K562 (cell line): ENCODE results near the gene USP46. TPM values are rescaled to one million over a fixed set of nuclear protein-coding genes. Genes with fewer than 3 reads are reported as not detected.

ENCODE experiments used
- ATAC-seq: fragments of 200-7000 bp; cut with Tn5 transposase; 3 replicates; pipeline ENCODE4 v1.9.1; 2020; ENCODE audit warnings: moderate library complexity
- BruUV-seq: library from RNA; stranded (reverse); fragments of 400-500 nt; replicated peaks from 2 replicates; lab custom pipeline; 2021; lab: Mats Ljungman, UMichigan
- CTCF ChIA-PET: fragments of 300-600 bp; formaldehyde crosslinking; extraction: SDS; loops from one replicate; lab custom pipeline; 2021; ENCODE audit warnings: low intra/inter-chr PET ratio; lab: Yijun Ruan, JAX
- POLR2A ChIA-PET: fragments of 300-600, 350-650 bp; sonication (Branson Sonifier 250); formaldehyde crosslinking; extraction: SDS; loops from one replicate; lab custom pipeline; 2021; ENCODE audit warnings: antibody characterized with exemption, inconsistent platforms; lab: Yijun Ruan, JAX
- DNase-seq, 4 experiments: peaks; one replicate each; pipeline versions ENCODE4 v3.0.0 to v3.0.0-alpha.2; 2011 to 2018; ENCODE audit warnings: low spot score in 3 of 4, mixed read lengths in 3 of 4; ENCODE audit errors: extremely low read depth in 1 of 4
- FAIRE-seq: peaks from 2 replicates; lab custom pipeline; 2011; peaks lifted over from hg19 to GRCh38; lab: Jason Lieb, UNC
- H2AFZ ChIP-seq: 2 replicates; pipeline ENCODE4 v1.6.0; 2011; ENCODE audit warnings: low read depth, low read length, control low read depth, inconsistent platforms
- H3K27ac ChIP-seq: fragments of 200-600 bp; 3 replicates; pipeline ENCODE4 v1.8.0; 2011; ENCODE audit warnings: low read depth, mild to moderate bottlenecking, control low read depth, inconsistent platforms, low read length, moderate library complexity, mixed read lengths; ENCODE audit errors: extremely low read depth
- H3K27me3 ChIP-seq, 2 experiments: fragments of 300-600 bp in 1 of 2; 2 replicates in 1 of 2; 3 replicates in 1 of 2; pipeline versions ENCODE4 v1.6.0 to v1.8.0; 2011; ENCODE audit warnings: inconsistent platforms in 2 of 2, low read length in 2 of 2, mild to moderate bottlenecking in 1 of 2, mixed read lengths in 1 of 2, moderate library complexity in 1 of 2; ENCODE audit not compliant: control insufficient read depth in 2 of 2, insufficient read depth in 2 of 2
- H3K36me3 ChIP-seq: fragments of 300-600 bp; 3 replicates; pipeline ENCODE4 v1.8.0; 2011; ENCODE audit warnings: mild to moderate bottlenecking, low read length, inconsistent platforms; ENCODE audit not compliant: control insufficient read depth, insufficient read depth
- H3K4me1 ChIP-seq, 2 experiments: fragments of 200-600 bp in 1 of 2; replicated peaks in 1 of 2; 2 replicates in 1 of 2; 3 replicates in 1 of 2; pipeline versions ENCODE4 v1.5.1 to v1.8.0; 2011; ENCODE audit warnings: inconsistent platforms in 2 of 2, low read length in 2 of 2, mild to moderate bottlenecking in 1 of 2, mixed read lengths in 1 of 2, moderate library complexity in 1 of 2; ENCODE audit not compliant: control insufficient read depth in 2 of 2, insufficient read depth in 2 of 2
- H3K4me2 ChIP-seq: 2 replicates; pipeline ENCODE4 v1.6.1; 2011; ENCODE audit warnings: low read length, control low read depth, inconsistent platforms, mixed read lengths; ENCODE audit not compliant: insufficient read depth
- H3K4me3 ChIP-seq: fragments of 200-600 bp; sonication (generic), shearing (Covaris generic); 2 replicates; pipeline ENCODE4 v1.5.1; 2016; ENCODE audit warnings: control low read depth, inconsistent platforms
- H3K79me2 ChIP-seq: fragments of 200-600 bp; 3 replicates; pipeline ENCODE4 v1.8.0; 2011; ENCODE audit warnings: low read length, inconsistent platforms; ENCODE audit not compliant: control insufficient read depth, insufficient read depth
- H3K9ac ChIP-seq, 2 experiments: 2 replicates each; pipeline versions ENCODE4 v1.6.0 to v1.6.1; 2011; ENCODE audit warnings: low read depth in 2 of 2, low read length in 2 of 2, control low read depth in 1 of 2, inconsistent platforms in 1 of 2, mild to moderate bottlenecking in 1 of 2, mixed read lengths in 1 of 2; ENCODE audit not compliant: insufficient read depth in 1 of 2
- H3K9me1 ChIP-seq: one replicate; pipeline ENCODE4 v1.6.0; 2011; ENCODE audit warnings: inconsistent platforms, mild to moderate bottlenecking, low read length, moderate library complexity; ENCODE audit not compliant: control insufficient read depth, insufficient read depth
- H3K9me3 ChIP-seq: replicated peaks from 2 replicates; pipeline ENCODE4 v1.5.1; 2011; ENCODE audit warnings: low read depth, low read length, inconsistent platforms; ENCODE audit not compliant: control insufficient read depth, insufficient read depth
- H4K20me1 ChIP-seq: replicated peaks from 2 replicates; pipeline ENCODE4 v1.6.1; 2011; ENCODE audit warnings: low read length, inconsistent platforms, mixed read lengths; ENCODE audit not compliant: control insufficient read depth, insufficient read depth
- CUX1 ChIP-seq: fragments of 200-800 bp; sonication (Bioruptor generic); IDR thresholded peaks from 2 replicates; pipeline ENCODE4 v1.6.1; 2016; ENCODE audit warnings: missing genetic modification characterization, missing compliant biosample characterization
- CXXC5 ChIP-seq: fragments of 250-450 bp; sonication (Bioruptor Pico); IDR thresholded peaks from 2 replicates; pipeline ENCODE4 v1.8.0; 2022; ENCODE audit warnings: inconsistent platforms, mild to moderate bottlenecking, moderate library complexity
- FOXO4 ChIP-seq: fragments of 450-650 bp; formaldehyde crosslinking; IDR thresholded peaks from 2 replicates; pipeline ENCODE4 v1.4.0; 2020; ENCODE audit warnings: mild to moderate bottlenecking, moderate library complexity
- HMBOX1 ChIP-seq: sonication (generic); IDR thresholded peaks from 2 replicates; pipeline ENCODE4 v1.6.1; 2016
- RB1 ChIP-seq: fragments of 450-650 bp; IDR thresholded peaks from 2 replicates; pipeline ENCODE4 v1.6.1; 2017; ENCODE audit warnings: low read depth, mild to moderate bottlenecking
- SNRNP70 ChIP-seq: fragments of 200-400 bp; formaldehyde crosslinking; optimal IDR thresholded peaks from 2 replicates; pipeline ENCODE3; 2017; ENCODE audit warnings: low read depth, low read length
- ZNF175 ChIP-seq: fragments of 200-800 bp; sonication (Bioruptor generic); IDR thresholded peaks from 2 replicates; pipeline ENCODE4 v1.6.1; 2016; ENCODE audit warnings: low read depth, mild to moderate bottlenecking, missing genetic modification characterization, missing compliant biosample characterization
- ZNF77 ChIP-seq: fragments of 250-450 bp; sonication (Bioruptor Pico); IDR thresholded peaks from 2 replicates; pipeline ENCODE4 v1.5.0; 2020
- WGBS: fragments of 100-300 bp; shearing (Covaris generic); methylation state at CpG from one replicate; pipeline ENCODE4 v1.1.6; 2016; ENCODE audit warnings: low coverage, mixed read lengths; ENCODE audit not compliant: insufficient coverage; ENCODE audit errors: missing lambda C conversion rate; 5-methylcytosine and 5-hydroxymethylcytosine counted together
- in situ Hi-C: fragments of 300-500 bp; cut with MboI; formaldehyde crosslinking; loops from 4 replicates; pipeline ENCODE4 v1.15.0; 2018; ENCODE audit warnings: inconsistent platforms, mixed read lengths
- intact Hi-C: fragments of 100-400 bp; cut with micrococcal nuclease; formaldehyde crosslinking; loops from 2 replicates; pipeline ENCODE4 v1.14.2; 2022
- polyA plus RNA-seq, 8 experiments: library from polyadenylated mRNA; depleted of rRNA in 4 of 8; stranded (reverse) in 5 of 8; unstranded in 3 of 8; fragments of >200 nt; fragmentation: Nextera tagmentation in 2 of 8; fragmentation: Illumina TruSeq in 1 of 8; extraction: Ambion mirVana in 2 of 8; extraction: Trizol in 1 of 8; gene quantifications; 2 replicates each; pipeline versions ENCODE4 v1.2.1 to v1.2.3, GENCODE V29; 2011 to 2014; ENCODE audit warnings: inconsistent platforms in 1 of 8, missing spikeins in 1 of 8
- total RNA-seq, 7 experiments: library from RNA; depleted of rRNA in 6 of 7; stranded (reverse); fragments of >200 nt in 6 of 7; fragmentation: Illumina TruSeq in 2 of 7; extraction: Trizol in 2 of 7; gene quantifications; 2 replicates each; pipeline versions ENCODE4 v1.2.1 to v1.2.3, GENCODE V29; 2011 to 2021; ENCODE audit warnings: low replicate concordance in 1 of 7

USP46 gene
- total and polyA plus RNA-seq, 9 of the 15 experiments (the other 6 are each of a cell fraction or from before 2014, with no cell fraction given): 3.0 to 11.7 (median 8.4) TPM

GRCh38 chr4:52643785-52644244 is 15.3 kb downstream of the USP46 start:
- H3K4me2 ChIP-seq: no peak overlapping the region
- intact Hi-C loops: no loop called here
- CTCF ChIA-PET: no interaction called here
- H3K9me3 ChIP-seq: no peaks in the 10 kb centered on the region
- no peak overlapping the region for H3K4me3 ChIP-seq
- FAIRE-seq (no peak), ATAC-seq (no peak), DNase-seq (no peak)
- no peak overlapping the region for H2AFZ ChIP-seq
- POLR2A ChIA-PET: interaction anchor here (1.0 to 1.3 kb wide), 2 partner anchors 10 to 14 kb away, joined by 3 to 4 read pairs; no protein-coding TSS in a partner anchor
- H3K9me1 ChIP-seq: no peaks in the 10 kb centered on the region
- no peak overlapping the region for H3K27ac ChIP-seq
- no peaks in the 10 kb centered on the region for H3K27me3 ChIP-seq
- H4K20me1 ChIP-seq: no peaks in the 10 kb centered on the region
- H3K79me2 ChIP-seq: no peaks in the 10 kb centered on the region
- no TSS peak for BruUV-seq
- H3K36me3 ChIP-seq: no peaks in the 10 kb centered on the region
- 0 out of 2 replicates have a peak, but pooled peaks have one; percentile 14 for TF ChIP-seq HMBOX1
- no peak for TF ChIP-seq ZNF77 (CRISPR knock-in tag)
- no peak for TF ChIP-seq ZNF175 (CRISPR knock-in tag)
- TF ChIP-seq RB1: no peak
- TF ChIP-seq, all 486 proteins: peak for 1
- Histone ChIP-seq H3K9ac (no peak overlapping the region), H3K4me1 (no peaks in the 10 kb centered on the region)
- WGBS: 31% methylated on average over 4 of the region's 4 CpGs
- in situ Hi-C loops: no loop called here

GRCh38 chr4:52643190-52643589 is 15.9 kb downstream of the USP46 start:
- Histone ChIP-seq H3K4me3 (no peak overlapping the region), H3K27ac (no peak overlapping the region), H3K79me2 (no peaks in the 10 kb centered on the region), H3K9me3 (no peaks in the 10 kb centered on the region), H2AFZ (no peak overlapping the region), H3K27me3 (no peaks in the 10 kb centered on the region), H3K4me1 (no peaks in the 10 kb centered on the region), H3K9me1 (no peaks in the 10 kb centered on the region), H4K20me1 (no peaks in the 10 kb centered on the region), H3K9ac (no peak overlapping the region), H3K4me2 (no peak overlapping the region), H3K36me3 (no peaks in the 10 kb centered on the region)
- CTCF ChIA-PET: no interaction called here
- BruUV-seq: no TSS peak
- ATAC-seq (no peak), DNase-seq (no peak), FAIRE-seq (no peak)
- in situ Hi-C loops (no loop called here), intact Hi-C loops (no loop called here)
- POLR2A ChIA-PET: interaction anchor here (0.6 to 1.3 kb wide), 2 partner anchors 15 to 1561 kb away, joined by 3 read pairs; no protein-coding TSS in a partner anchor
- 65% methylated on average over 2 of the region's 2 CpGs for WGBS
- TF ChIP-seq CXXC5: no peak
- TF ChIP-seq SNRNP70: no peak
- TF ChIP-seq FOXO4 (CRISPR knock-in tag): no peak
- TF ChIP-seq CUX1 (CRISPR knock-in tag): no peak
